Cardiac muscle cell (in vitro differentiated cells and primary cell): ENCODE measurements around the gene UBE2J2. TPM values are rescaled to one million over a fixed set of nuclear protein-coding genes. Genes with fewer than 3 reads are reported as not detected.
A peak's percentile ranks its signal among the peaks of the same experiment; 100 is the strongest.
"Not testable (repeated sequence)": the region's sequence is repeated elsewhere in the genome, so short reads cannot be mapped to it uniquely, and the experiment has no call there.

Source experiments
- DNase-seq, 2 donors: peaks; one replicate each; pipeline versions ENCODE4 v3.0.0 to v3.0.0-alpha.2; 2010 to 2017; ENCODE audit warnings: low read depth in 1 of 2, low spot score in 1 of 2
- H3K27ac ChIP-seq: fragments of 200-600 bp; sonication (generic); 2 replicates; pipeline ENCODE4 v1.5.1; 2016
- H3K27me3 ChIP-seq: fragments of 200-600 bp; sonication (generic); 2 replicates; pipeline ENCODE4 v1.6.0; 2016; ENCODE audit warnings: control low read depth
- H3K36me3 ChIP-seq: fragments of 200-600 bp; sonication (generic); 2 replicates; pipeline ENCODE4 v1.5.1; 2016; ENCODE audit warnings: control low read depth
- H3K4me1 ChIP-seq: fragments of 200-600 bp; sonication (generic); 2 replicates; pipeline ENCODE4 v1.8.1; 2017; ENCODE audit warnings: low read depth, mild to moderate bottlenecking, mixed run types
- H3K4me3 ChIP-seq: fragments of 200-600 bp; sonication (generic); 2 replicates; pipeline ENCODE4 v1.5.1; 2016; ENCODE audit warnings: mild to moderate bottlenecking
- H3K9me3 ChIP-seq: fragments of 200-600 bp; sonication (generic); 2 replicates; pipeline ENCODE4 v1.5.1; 2017; ENCODE audit warnings: low read depth, mild to moderate bottlenecking, control low read depth
- CTCF ChIP-seq: IDR thresholded peaks from 2 replicates; pipeline ENCODE4 v1.5.1; 2012; ENCODE audit warnings: low read depth, mild to moderate bottlenecking, low read length
- polyA plus RNA-seq: library from polyadenylated mRNA; unstranded; fragments of >200 nt; fragmentation: Nextera tagmentation; extraction: Ambion mirVana; gene quantifications from 2 replicates; pipeline ENCODE4 v1.2.1, GENCODE V29; 2016
- total RNA-seq: library from RNA; depleted of rRNA; stranded (reverse); fragments of >200 nt; gene quantifications from 2 replicates; pipeline ENCODE4 v1.2.3, GENCODE V29; 2016

The UBE2J2 gene
- total and polyA plus RNA-seq, 2 experiments from 2014 or later = 64.2 to 87.3 TPM

GRCh38 chr1:1319646-1319941 lies 45.9 kb upstream of the UBE2J2 start:
- Histone ChIP-seq H3K4me1 (peaks cover 3% of the 10 kb centered on the region), H3K36me3 (peaks cover 8% of the 10 kb centered on the region), H3K27ac (no peak overlapping the region), H3K4me3 (no peak overlapping the region), H3K9me3 (no peaks in the 10 kb centered on the region), H3K27me3 (no peaks in the 10 kb centered on the region)
- no peak for TF ChIP-seq CTCF
- DNase-seq = no peak

- H3K9me3 ChIP-seq = no peaks in the 10 kb centered on the region
- no peaks in the 10 kb centered on the region for H3K27me3 ChIP-seq
- H3K4me1 ChIP-seq = peaks cover 3% of the 10 kb centered on the region
- H3K4me3 ChIP-seq = no peak overlapping the region
- DNase-seq = no peak
- no peak for TF ChIP-seq CTCF
- H3K36me3 ChIP-seq = peaks cover 8% of the 10 kb centered on the region
- no peak overlapping the region for H3K27ac ChIP-seq
Measured at GRCh38 chr1:1318777-1319645, 45.4 kb upstream of the UBE2J2 start.

GRCh38 chr1:1318131-1318652 lies 44.5 kb upstream of the UBE2J2 start:
- peaks cover 11% of the 10 kb centered on the region for H3K36me3 ChIP-seq
- no peak for TF ChIP-seq CTCF
- no peak overlapping the region for H3K27ac ChIP-seq
- no peak overlapping the region for H3K4me3 ChIP-seq
- no peaks in the 10 kb centered on the region for H3K27me3 ChIP-seq
- no peaks in the 10 kb centered on the region for H3K4me1 ChIP-seq
- H3K9me3 ChIP-seq = no peaks in the 10 kb centered on the region
- peak in 1 of 2 donors; percentile 96 for DNase-seq

GRCh38 chr1:1317420-1317819 lies 43.8 kb upstream of the UBE2J2 start:
- Histone ChIP-seq H3K27me3 (no peaks in the 10 kb centered on the region), H3K9me3 (no peaks in the 10 kb centered on the region), H3K27ac (no peak overlapping the region), H3K36me3 (peaks cover 11% of the 10 kb centered on the region), H3K4me1 (no peaks in the 10 kb centered on the region), H3K4me3 (no peak overlapping the region)
- TF ChIP-seq CTCF = no peak
- DNase-seq = no peak

- H3K4me3 ChIP-seq, H3K27me3 ChIP-seq, H3K27ac ChIP-seq, H3K4me1 ChIP-seq, H3K9me3 ChIP-seq, DNase-seq: not testable (repeated sequence)
- peaks cover 16% of the 10 kb centered on the region for H3K36me3 ChIP-seq
Measured at GRCh38 chr1:1316199-1316598, 42.5 kb upstream of the UBE2J2 start.

- H3K27me3 ChIP-seq = no peaks in the 10 kb centered on the region
- peaks cover 17% of the 10 kb centered on the region for H3K36me3 ChIP-seq
- TF ChIP-seq CTCF = no peak
- no peaks in the 10 kb centered on the region for H3K4me1 ChIP-seq
- no peaks in the 10 kb centered on the region for H3K9me3 ChIP-seq
- no peak for DNase-seq
- no peak overlapping the region for H3K27ac ChIP-seq
- H3K4me3 ChIP-seq = no peak overlapping the region
Measured at GRCh38 chr1:1315435-1315954, 41.8 kb upstream of the UBE2J2 start.
